ENCODE data around the gene TLR2.
"Not testable (repeated sequence)": the region's sequence is repeated elsewhere in the genome, so short reads cannot be mapped to it uniquely, and the experiment has no call there.

TLR2 gene

DNA sequence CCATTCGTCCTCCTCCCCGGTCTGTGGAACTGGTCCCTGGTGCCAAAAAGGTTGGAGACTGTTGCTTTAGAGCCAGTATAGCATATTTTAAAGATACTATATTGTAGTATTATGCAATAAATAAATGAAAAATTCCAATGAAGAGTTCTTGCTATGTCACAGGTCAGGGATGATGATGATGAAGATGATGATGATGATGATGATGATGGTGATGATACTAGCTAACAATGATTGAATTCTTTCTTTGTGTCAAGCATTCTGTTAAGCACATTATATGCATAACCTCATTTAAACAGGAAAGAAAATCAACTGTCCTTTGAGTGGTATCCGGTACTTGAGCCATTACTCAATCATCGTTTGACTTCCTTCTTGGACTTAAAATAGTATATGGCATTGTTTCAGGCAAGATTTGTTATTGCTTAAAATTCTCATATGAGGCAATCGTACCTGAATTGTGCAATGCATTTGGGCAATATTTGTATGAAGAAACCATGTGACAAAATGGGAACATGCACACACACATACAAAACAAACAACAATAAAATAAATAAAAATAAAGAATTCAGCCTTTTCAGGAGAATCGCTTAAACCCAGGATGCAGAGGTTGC, 22.8 kb upstream of the TLR2 start:
- DNase-seq = no peak

DNA sequence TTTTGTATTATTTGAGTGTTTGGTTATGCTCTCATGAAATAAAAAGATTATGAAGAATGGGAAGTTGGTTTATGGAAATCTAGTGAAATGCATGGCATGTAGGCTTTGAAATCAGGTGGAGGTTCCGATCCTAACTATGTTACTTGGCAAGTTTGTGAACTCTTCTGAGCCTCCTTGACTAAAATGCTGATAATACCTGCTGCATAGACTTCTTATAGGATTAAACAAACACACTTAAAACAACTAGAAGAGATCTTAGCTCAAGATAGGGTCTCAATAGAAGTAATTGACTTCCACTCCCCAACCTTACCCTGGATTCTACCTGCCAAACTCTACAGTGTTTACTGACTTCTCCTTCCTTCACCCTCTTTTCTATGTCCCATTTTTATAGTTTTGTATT, 22.2 kb upstream of the TLR2 start:
- DNase-seq = no peak

DNA sequence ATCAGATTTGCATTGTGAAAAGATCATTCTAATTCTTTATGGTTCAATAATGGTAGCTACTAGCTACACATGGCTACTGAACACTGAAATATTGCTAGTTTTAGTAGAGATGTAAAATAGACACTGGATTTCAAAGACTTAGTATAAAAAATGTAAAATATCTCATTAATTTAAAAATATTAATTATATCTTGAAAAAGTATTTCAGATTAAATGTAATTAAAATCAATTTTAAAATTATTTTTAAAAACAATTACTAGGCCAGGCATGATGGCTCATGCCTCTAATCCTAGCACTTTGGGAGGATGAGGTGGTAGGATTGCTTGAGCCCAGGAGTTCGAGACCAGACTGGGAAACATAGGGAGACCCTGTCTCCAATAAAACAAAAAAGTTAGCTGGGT, 20.4 kb upstream of the TLR2 start:
- DNase-seq = no peak

DNA sequence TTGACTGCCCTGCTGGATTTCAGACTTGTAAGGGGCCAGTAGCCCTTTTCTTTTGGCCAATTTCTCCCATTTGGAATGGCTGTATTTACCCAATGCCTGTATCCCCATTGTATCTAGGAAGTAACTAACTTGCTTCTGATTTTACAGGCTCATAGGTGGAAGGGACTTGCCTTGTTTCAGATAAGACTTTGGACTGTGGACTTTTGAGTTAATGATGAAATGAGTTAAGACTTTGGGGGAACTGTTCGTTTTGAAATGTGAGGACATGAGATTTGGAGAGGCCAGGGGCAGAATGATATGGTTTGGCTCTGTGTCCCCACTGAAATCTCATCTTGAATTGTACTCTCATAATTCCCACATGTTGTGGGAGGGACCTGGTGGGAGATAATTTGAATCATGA, 17.6 kb upstream of the TLR2 start:
- DNase-seq = not testable (repeated sequence)

DNA sequence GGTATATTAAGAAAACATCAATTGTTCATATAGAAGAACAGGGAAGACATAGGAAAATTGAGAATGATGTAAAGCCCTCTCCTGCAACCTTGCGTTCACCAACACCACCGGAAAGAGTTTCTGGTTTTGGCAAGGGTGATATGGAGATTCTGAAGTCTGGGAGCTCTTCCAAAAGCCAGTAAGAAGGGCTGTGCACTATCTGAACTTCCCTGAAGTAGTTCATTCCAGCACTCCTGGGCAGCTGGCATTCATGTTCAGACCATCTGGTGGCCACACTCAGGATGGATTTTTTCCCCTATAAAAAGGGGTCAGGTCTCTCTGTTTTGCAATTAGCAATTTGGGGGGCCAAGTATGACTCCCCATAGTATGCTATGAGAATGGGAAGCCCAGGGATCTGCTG, 15.4 kb upstream of the TLR2 start:
- DNase-seq = no peak

DNA sequence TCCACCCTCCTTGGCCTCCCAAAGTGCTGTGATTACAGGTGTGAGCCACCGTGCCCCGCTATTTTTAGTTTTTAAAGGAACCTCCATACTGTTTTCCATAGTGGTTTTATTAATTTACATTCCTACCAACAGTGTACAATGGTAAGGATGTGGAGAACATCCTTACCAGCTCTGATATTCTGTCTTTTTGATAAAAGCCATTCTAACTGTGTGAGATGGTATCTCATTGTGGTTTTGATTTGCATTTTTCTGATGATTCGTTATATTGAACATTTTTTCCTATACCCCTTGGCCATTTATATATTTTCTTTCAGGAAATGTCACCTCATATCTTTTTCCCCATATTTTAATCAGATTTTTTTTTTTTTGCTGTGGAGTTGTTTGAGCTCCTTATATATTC, 14.2 kb upstream of the TLR2 start:
- no peak for DNase-seq

DNA sequence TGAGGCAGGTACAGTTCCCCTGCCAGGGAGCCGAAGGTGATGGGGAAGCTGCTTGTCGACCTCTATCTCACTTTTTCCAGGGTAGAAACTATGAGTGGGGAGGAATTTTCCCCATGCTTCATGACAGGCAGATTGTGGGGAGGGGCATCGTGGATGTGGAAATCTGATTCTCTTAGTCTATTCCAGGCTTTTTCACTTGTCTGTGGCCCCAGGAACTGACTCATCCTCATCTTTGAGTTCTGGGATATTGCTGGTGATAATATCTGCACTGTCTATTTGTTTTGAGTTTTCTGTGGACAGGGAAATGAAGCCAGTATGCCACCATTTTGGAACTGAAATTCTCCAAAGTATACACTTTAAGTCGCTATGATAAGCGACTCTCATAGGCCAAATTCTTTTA, 7.6 kb upstream of the TLR2 start:
- no peak for DNase-seq

DNA sequence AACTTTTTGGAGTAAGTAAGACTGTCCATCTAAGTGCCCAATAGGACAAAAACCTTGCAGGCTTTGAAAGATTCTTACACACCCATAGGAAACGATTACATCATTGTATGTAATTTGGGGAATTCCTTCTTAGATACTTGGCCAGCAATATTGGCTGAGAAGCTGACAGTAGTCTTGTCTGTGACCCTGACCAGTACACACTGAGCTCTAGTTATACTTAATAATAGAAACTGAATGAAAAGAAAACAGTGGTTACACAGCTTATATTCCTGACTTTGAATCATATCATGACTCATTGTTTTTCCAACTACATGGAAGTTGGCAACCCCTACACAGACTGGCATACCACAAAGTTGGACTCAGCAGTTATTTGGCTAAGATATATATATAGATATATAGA, 7.1 kb upstream of the TLR2 start:
- DNase-seq = no peak

DNA sequence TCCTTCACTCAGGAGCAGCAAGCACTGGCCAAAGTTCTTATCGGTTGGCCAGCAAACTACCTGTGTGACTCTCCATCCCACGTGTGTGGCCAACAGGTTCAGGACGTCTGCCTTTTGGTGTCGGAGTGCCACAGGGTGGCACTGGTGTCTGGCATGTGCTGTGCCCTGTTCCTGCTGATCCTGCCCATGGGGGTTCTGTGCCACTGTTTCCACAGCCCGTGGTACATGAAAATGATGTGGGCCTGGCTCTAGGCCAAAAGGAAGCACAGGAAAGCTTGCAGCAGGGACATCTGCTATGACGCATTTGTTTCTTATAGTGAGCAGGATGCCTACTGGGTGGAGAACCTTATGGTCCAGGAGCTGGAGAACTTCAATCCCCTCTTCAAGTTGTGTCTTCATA, 4.6 kb upstream of the TLR2 start:
- DNase-seq = no peak

DNA sequence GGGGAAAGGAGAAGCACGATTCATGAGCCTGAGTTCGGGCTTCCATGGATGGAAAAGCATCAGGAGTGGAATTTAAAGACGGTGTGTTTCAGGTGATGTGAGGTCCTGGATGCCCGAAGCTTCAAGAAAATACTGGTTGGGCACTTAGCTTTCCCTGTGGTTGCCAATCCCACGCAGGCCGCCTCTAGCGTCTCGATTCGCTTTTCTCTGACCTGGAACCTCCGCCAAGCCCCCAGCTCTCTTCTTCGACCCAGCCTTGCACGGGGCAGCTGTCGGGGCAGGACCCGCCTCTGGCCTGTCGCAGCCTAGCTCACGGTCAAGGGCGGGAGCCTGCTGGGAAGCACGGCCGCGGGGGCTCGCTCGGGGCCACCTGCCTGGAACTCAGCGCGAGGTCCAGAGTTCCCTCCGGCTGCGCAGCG, 308 bp upstream of the TLR2 start:
- DNase-seq = no peak

DNA sequence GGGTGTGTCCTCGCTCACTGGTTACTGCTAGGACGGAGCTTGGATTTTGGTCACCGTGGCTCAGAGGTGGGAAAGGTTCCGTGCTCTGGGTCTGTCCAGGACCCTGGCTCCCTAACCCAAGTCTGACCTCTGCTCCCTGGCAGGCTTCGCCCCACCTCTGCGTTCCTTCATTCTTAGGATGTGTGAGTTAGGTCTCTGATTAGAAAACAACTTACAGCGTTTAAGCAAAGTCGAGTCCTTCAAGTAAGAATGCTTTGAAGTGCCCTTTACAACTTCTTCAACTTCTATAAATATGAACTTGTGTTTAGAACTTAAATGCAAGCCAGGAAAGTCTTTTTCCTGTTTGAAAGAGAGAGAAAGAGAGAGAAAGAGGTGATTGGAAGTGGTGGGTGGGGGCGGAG, 891 bp downstream of the TLR2 start:
- DNase-seq = no peak

DNA sequence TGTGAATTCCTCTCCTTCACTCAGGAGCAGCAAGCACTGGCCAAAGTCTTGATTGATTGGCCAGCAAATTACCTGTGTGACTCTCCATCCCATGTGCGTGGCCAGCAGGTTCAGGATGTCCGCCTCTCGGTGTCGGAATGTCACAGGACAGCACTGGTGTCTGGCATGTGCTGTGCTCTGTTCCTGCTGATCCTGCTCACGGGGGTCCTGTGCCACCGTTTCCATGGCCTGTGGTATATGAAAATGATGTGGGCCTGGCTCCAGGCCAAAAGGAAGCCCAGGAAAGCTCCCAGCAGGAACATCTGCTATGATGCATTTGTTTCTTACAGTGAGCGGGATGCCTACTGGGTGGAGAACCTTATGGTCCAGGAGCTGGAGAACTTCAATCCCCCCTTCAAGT, 20.4 kb downstream of the TLR2 start:
- no peak for DNase-seq

DNA sequence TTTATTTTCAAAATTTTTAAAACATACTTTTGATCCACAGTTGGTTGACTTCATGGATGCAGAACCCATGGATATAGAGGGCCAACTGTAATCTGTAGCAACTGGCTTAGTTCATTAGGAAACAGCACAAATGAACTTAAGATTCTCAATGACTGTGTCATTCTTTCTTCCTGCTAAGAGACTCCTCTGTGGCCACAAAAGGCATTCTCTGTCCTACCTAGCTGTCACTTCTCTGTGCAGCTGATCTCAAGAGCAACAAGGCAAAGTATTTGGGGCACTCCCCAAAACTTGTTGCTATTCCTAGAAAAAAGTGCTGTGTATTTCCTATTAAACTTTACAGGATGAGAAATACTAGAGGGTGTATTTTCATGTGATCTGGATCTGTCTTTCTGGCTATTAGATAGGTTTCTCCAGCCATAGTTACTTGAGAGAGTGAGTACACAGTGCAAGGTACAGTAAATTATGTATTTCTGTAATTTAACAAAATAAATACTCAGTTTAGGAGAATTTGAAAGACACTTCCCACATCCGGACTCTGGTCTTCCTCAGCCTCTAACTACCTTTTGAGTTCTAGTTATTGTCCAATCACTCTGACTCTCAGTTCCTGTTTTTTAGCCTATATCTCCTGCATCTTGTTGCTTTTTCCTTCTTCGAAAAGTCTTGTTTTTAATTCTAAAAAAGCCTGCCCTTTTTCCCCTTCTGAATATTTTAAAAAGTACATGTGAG, 21.8 kb downstream of the TLR2 start:
- no peak for DNase-seq

DNA sequence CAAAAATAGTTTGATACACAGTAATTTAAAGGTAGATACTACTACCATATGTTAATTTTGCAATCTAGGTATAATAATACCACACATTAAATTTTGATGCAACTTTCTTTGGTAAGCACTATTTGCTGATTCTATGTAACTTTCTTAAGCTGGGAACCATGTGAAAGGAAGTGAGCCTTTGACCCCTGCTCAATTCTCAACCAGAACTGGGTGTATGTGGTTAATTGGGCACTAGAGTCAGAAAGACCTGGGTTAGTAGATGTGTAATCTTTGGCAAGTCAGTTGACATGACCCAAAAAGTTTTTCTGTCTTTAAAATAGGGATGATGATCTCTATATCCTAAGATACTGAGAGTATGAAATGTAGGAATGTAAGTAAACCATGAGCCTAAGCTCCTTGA, 22.4 kb downstream of the TLR2 start:
- no peak for DNase-seq

DNA sequence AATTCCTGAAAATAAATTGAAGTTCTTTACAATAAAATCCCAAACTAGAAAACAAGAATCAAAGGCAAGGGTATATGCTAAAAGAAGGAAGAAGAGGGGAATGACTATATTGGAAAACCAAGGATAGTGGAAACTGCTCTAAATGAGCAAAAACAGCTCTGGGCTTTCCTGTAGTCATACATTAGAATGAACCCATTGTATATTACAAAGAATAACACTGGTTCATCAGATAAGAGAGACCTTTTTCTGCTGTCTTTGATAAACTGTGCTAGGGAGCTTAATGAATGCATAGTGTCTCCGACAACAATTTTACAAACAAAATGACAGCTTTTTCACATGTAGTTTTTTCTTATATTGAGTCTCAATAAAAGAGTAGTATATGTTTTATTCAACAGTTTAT, 26.6 kb downstream of the TLR2 start:
- DNase-seq = no peak

DNA sequence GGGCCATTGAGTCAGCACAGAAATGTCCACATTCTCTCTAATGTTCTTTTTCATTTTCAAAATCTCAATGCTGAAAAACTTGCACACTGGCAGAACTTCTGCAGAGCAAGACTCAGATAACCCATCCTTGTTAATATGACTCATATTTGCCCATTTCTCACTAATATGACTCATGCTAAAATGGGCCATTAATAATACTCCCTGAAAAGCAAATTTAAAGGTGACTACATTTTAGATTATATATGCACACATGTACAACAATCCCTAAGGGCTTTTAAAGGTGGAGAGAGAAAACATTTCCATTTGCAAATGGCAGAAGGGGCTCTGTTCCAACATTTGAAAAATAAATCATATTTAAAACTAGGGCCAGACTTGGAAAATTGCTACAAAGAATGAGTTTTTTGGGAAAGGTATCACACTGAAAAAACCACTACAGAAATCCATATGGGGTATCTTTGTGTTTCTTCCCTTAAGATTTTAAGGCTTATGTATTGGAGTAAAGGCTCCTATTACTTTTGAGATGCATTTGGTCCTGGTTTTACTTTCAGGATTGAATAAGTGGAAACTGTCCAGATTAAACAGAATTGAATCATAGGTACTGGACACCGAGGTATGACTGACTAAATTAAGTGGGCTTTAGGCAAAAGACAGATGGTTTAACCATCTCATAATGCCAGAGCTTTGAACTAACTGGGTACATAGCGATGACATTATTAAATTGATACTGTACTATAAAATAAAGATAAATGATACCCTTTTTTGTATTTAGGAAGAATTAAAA, 30.0 kb downstream of the TLR2 start:
- DNase-seq = no peak

DNA sequence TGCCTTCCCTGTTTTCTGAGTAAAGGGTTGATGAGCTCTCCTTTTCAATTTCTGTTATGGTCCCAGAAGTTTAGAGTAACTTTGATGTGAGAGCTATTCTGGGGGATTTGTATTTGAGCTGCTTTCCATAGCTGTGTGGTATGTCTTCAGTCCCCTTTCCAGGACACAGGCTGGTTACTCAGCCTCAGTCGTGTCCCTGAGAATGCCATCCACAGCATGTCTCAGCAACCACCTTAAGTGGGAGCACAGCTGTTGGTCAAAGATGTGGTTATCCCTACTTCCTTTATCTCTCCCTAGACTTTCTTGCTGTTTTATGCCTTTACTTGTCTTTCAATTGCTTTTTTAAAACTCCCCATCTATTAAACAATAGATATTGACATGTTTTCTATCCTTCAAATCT, 38.0 kb downstream of the TLR2 start:
- no peak for DNase-seq

DNA sequence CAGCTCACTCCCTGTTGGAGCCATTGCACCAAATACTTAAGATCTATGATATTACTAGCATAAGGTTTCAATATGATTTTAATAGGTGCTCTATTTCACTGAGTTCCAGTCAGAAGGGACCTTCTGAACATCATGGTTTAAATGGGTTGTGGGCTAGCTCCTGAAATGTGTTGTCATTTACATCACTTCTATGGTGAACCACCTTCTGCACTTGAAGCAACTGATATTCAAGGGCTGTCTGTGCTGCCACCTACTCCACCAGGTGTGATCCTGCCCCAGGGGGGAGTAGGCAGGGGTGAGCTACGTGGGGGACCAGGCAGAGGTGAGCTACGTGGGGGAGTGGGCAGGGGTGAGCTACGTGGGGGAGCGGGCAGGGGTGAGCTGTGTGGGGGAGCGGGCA, 40.5 kb downstream of the TLR2 start:
- DNase-seq = no peak

DNA sequence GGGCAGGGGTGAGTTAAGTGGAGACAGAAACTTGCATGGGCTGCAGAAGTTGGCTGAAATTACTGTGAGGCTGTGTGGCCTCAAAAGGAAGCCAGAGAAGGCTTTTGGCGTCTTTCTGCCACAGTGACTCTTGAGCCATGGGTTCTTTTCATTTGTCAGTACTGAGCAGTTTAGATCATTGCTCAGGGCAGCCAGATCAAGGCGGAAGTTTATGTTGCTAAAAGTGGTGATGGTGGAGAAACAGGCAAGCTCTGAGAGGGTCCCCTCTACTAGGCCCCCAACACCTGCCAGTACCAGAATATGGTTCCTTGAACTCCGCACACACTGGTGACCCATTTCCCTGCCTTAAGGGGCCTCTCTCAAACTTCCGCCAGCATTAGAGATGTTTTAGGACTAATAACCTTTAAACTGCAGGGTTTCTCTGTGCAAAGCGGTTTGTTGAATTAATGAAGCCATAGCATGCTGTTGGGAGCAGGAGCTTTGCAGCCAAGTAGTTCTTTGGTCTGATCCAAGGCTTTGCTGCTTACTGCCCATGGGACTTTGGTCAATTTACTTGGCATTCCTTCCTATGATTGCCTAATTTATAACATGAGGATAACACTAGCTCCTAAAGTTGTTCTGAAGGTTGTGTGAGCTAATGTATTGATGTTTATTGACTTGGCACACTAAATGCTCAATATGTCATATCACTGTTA, 41.2 kb downstream of the TLR2 start:
- no peak for DNase-seq

DNA sequence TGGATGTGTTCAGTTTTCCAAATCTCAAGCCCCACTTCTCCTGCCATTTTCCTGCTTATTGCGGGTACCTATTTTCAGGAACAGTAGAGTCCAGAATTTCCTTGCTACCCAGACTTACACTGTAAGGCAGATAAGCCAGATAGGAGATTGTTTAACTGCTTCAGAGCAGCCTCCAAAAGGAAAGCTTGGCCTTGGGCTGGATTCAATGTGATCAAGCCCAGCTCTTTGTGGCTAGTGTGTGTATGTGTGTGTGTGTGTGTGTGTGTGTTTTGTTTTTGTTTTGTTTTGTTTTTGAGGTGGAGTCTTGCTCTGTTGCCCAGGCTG, 41.7 kb downstream of the TLR2 start:
- DNase-seq = no peak

DNA sequence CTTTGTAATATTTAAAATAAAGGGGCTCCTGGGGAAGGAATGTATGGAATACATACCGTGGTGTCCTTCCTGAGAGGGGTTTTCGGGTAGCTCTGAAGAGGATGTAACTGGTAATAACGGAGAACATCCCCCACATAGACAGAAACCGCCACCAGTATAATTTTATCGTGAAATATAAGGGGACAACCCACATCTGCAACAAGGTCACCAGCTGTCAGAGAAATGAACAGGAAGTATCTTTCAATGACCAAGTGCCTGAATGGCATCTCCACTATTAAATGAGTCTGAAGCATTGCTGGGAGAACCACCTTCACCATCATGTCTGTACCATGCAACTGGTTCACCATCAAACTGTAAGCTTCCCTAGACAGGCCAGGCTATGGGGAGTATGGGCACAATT, 44.1 kb downstream of the TLR2 start:
- DNase-seq = no peak

DNA sequence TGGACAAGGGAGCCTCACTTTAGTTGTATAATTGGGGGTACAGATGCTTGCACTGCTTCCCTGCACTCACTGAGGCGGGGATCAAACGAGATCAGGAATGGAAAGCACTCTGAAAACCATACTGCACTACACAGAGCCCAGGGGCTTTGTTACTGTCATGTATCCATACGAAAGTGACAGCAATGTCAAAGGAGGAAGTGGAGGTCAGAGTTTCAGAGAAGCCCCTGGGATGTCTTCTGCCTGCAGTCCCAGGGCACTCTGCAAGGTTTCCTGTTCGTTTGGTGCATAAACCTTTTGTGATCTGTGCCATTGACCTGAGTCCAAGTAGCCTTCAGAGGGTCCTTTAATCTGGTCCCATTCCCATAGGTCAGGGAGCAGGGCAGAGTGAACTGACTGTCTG, 44.6 kb downstream of the TLR2 start:
- DNase-seq = no peak

DNA sequence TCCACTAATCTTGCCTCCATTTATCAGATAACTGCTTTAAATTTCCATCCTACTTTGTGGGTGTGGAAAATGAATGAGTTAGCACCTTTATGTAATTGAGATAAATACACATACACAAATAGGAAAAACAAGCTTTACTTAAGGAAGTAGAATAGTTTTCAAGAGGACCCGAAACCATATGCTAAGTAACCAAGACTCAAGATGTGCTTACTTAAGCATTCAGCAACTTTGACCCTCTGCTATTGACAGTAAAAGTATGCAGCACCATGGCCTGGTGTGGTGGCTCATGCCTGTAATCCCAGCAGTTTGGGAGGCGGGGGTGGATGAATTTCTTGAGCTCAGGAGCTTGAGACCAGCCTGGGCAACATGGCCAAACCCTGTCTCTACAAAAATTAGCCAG, 45.8 kb downstream of the TLR2 start:
- no peak for DNase-seq

DNA sequence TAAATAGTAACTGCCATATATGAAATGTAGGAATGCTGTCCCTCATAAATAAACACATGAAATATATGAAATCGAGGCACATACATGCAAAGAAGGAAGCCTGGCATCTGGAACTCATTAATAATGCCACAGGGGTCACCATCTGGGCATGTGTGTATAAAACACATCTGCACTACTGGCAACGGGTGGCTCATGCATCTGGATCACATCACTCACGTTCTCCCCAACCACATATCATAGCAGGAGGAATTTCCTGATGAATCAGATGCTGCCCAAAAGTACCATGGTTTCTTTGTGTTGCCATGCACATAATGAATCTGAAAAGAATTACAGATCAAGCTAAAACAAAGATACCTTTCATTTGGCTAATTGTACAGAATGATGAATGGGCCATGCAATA, 47.2 kb downstream of the TLR2 start:
- no peak for DNase-seq

Measured in CD4-positive, alpha-beta T cell treated with Interleukin-12 subunit alpha and Interleukin-12 subunit beta, for 1 hour (primary cell).